SK-N-SH treated with all-trans-retinoic acid at 6 μM for 48 hours (cell line): Measurements from ENCODE around the gene ENO3.

ENCODE experiments used
- ATAC-seq: fragments of 200-7000 bp; cut with Tn5 transposase; 3 replicates; pipeline ENCODE4 v1.9.1; 2020; ENCODE audit warnings: mild to moderate bottlenecking, moderate library complexity
- ARNTL ChIP-seq: fragments of 450-650 bp; formaldehyde crosslinking; IDR thresholded peaks from 2 replicates; pipeline ENCODE4 v1.5.0; 2020; ENCODE audit warnings: low read depth, mild to moderate bottlenecking, moderate library complexity, borderline replicate concordance
- BACH2 ChIP-seq: fragments of 250-450 bp; sonication (Bioruptor Pico); IDR thresholded peaks from 2 replicates; pipeline ENCODE4 v1.9.0; 2021; ENCODE audit warnings: mild to moderate bottlenecking, borderline replicate concordance
- CREB5 ChIP-seq: fragments of 250-450 bp; sonication (Bioruptor Pico); IDR thresholded peaks from 2 replicates; pipeline ENCODE4 v1.5.1; 2020; ENCODE audit warnings: low read depth, mild to moderate bottlenecking, moderate library complexity
- CSDC2 ChIP-seq: fragments of 250-450 bp; sonication (Bioruptor Pico); IDR thresholded peaks from 2 replicates; pipeline ENCODE4 v1.5.0; 2020; ENCODE audit warnings: mild to moderate bottlenecking, moderate library complexity
- CSRNP3 ChIP-seq: fragments of 250-450 bp; sonication (Bioruptor Pico); IDR thresholded peaks from 2 replicates; pipeline ENCODE4 v1.5.1; 2021; ENCODE audit warnings: mild to moderate bottlenecking, moderate library complexity
- GLIS3 ChIP-seq: fragments of 250-450 bp; sonication (Bioruptor Pico); IDR thresholded peaks from 2 replicates; pipeline ENCODE4 v1.5.0; 2020; ENCODE audit warnings: mild to moderate bottlenecking, moderate library complexity
- ISL1 ChIP-seq: fragments of 250-450 bp; sonication (Bioruptor Pico); IDR thresholded peaks from 2 replicates; pipeline ENCODE4 v2.1.2; 2022; ENCODE audit warnings: mild to moderate bottlenecking, moderate library complexity
- OSR1 ChIP-seq: fragments of 250-450 bp; sonication (Bioruptor Pico); IDR thresholded peaks from 2 replicates; pipeline ENCODE4 v1.8.0; 2022; ENCODE audit warnings: moderate library complexity, mild to moderate bottlenecking, inconsistent platforms
- POU6F1 ChIP-seq: fragments of 250-450 bp; sonication (Bioruptor Pico); IDR thresholded peaks from 2 replicates; pipeline ENCODE4 v1.8.0; 2021; ENCODE audit warnings: low read depth, mild to moderate bottlenecking, moderate library complexity, borderline replicate concordance
- PPARA ChIP-seq: fragments of 250-450 bp; sonication (Bioruptor Pico); IDR thresholded peaks from 2 replicates; pipeline ENCODE4 v1.5.0; 2020; ENCODE audit warnings: mild to moderate bottlenecking, borderline replicate concordance
- RARB ChIP-seq: fragments of 250-450 bp; sonication (Bioruptor Pico); IDR thresholded peaks from 2 replicates; pipeline ENCODE4 v1.8.0; 2021; ENCODE audit warnings: mild to moderate bottlenecking, moderate library complexity
- SNAI2 ChIP-seq: fragments of 250-450 bp; sonication (Bioruptor Pico); IDR thresholded peaks from 2 replicates; pipeline ENCODE4 v1.5.0; 2020; ENCODE audit warnings: mild to moderate bottlenecking, moderate library complexity
- TOX ChIP-seq: fragments of 250-450 bp; sonication (Bioruptor Pico); IDR thresholded peaks from 2 replicates; pipeline ENCODE4 v1.8.0; 2021; ENCODE audit warnings: mild to moderate bottlenecking, moderate library complexity, borderline replicate concordance
- TSHZ2 ChIP-seq: fragments of 250-450 bp; sonication (Bioruptor Pico); IDR thresholded peaks from 2 replicates; pipeline ENCODE4 v1.5.0; 2020; ENCODE audit warnings: mild to moderate bottlenecking, moderate library complexity
- ZFP3 ChIP-seq: fragments of 250-450 bp; sonication (Bioruptor Pico); IDR thresholded peaks from 2 replicates; pipeline ENCODE4 v1.5.0; 2020; ENCODE audit warnings: mild to moderate bottlenecking, moderate library complexity
- ZFP30 ChIP-seq: fragments of 450-650 bp; formaldehyde crosslinking; IDR thresholded peaks from 2 replicates; pipeline ENCODE4 v1.5.0; 2022; ENCODE audit warnings: mild to moderate bottlenecking, moderate library complexity
- ZNF565 ChIP-seq: fragments of 450-650 bp; formaldehyde crosslinking; conservative IDR thresholded peaks from 2 replicates; pipeline ENCODE4 v1.5.0; 2020; ENCODE audit warnings: low read depth, mild to moderate bottlenecking, moderate library complexity
- ZNF8 ChIP-seq: fragments of 450-650 bp; formaldehyde crosslinking; IDR thresholded peaks from 2 replicates; pipeline ENCODE4 v1.5.0; 2020; ENCODE audit warnings: mild to moderate bottlenecking, moderate library complexity
- TF ChIP-seq, protein P1 (sequence below): fragments of 250-450 bp; sonication (Bioruptor Pico); IDR thresholded peaks from 2 replicates; pipeline ENCODE4 v1.8.0; 2020; ENCODE audit warnings: mild to moderate bottlenecking, moderate library complexity, borderline replicate concordance

The ENO3 gene

GRCh38 chr17:4944163-4944553 lies 6.8 kb upstream of the ENO3 start:
- no peak for ATAC-seq
- no peak for TF ChIP-seq ISL1
- no peak for TF ChIP-seq ZNF8 (CRISPR knock-in tag)
- no peak for TF ChIP-seq CREB5
- TF ChIP-seq, protein P1, sequence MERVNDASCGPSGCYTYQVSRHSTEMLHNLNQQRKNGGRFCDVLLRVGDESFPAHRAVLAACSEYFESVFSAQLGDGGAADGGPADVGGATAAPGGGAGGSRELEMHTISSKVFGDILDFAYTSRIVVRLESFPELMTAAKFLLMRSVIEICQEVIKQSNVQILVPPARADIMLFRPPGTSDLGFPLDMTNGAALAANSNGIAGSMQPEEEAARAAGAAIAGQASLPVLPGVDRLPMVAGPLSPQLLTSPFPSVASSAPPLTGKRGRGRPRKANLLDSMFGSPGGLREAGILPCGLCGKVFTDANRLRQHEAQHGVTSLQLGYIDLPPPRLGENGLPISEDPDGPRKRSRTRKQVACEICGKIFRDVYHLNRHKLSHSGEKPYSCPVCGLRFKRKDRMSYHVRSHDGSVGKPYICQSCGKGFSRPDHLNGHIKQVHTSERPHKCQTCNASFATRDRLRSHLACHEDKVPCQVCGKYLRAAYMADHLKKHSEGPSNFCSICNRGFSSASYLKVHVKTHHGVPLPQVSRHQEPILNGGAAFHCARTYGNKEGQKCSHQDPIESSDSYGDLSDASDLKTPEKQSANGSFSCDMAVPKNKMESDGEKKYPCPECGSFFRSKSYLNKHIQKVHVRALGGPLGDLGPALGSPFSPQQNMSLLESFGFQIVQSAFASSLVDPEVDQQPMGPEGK (CRISPR knock-in tag) = no peak
- no peak for TF ChIP-seq RARB (CRISPR knock-in tag)
- TF ChIP-seq CSDC2 (CRISPR knock-in tag) = no peak
- TF ChIP-seq SNAI2 = no peak
- TF ChIP-seq ARNTL (CRISPR knock-in tag) = no peak
- no peak for TF ChIP-seq ZFP30 (CRISPR knock-in tag)
- no peak for TF ChIP-seq ZNF565
- TF ChIP-seq ZFP3 (CRISPR knock-in tag) = no peak
- no peak for TF ChIP-seq TOX (CRISPR knock-in tag)
- TF ChIP-seq TSHZ2 = no peak

DNA sequence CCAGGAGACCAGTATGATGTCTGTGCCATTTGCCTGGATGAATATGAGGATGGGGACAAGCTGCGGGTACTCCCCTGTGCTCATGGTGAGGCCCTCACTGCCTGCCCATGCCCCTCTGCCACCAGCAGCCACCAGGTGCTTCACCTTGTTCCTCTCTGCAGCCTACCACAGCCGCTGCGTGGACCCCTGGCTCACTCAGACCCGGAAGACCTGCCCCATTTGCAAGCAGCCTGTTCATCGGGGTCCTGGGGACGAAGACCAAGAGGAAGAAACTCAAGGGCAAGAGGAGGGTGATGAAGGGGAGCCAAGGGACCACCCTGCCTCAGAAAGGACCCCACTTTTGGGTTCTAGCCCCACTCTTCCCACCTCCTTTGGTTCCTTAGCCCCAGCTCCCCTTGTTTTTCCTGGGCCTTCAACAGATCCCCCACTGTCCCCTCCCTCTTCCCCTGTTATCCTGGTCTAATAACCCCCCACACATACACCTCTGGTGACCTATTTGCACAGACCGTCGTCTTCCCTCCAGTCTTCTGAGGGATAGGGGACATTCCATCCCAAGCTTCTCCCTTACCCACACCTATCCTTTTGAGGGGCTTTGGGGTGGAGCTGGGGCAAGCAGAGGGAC lies 6.3 kb upstream of the ENO3 start:
- TF ChIP-seq CSRNP3 (CRISPR knock-in tag) = 0 out of 2 replicates have a peak, but pooled peaks have one; percentile 56
- no peak for TF ChIP-seq BACH2
- no peak for TF ChIP-seq PPARA

GRCh38 chr17:4945176-4945943 lies 5.6 kb upstream of the ENO3 start:
- peak; percentile 44 for ATAC-seq
- TF ChIP-seq TOX (CRISPR knock-in tag) (no peak), GLIS3 (0 out of 2 replicates have a peak, but pooled peaks have one; percentile 63)

More for the DNA sequence above, 6.3 kb upstream of the ENO3 start:
- ATAC-seq = no peak

GRCh38 chr17:4945944-4946280 lies 5.0 kb upstream of the ENO3 start:
- ATAC-seq = no peak
- no peak for TF ChIP-seq ARNTL (CRISPR knock-in tag)
- TF ChIP-seq POU6F1 (CRISPR knock-in tag) = no peak
- TF ChIP-seq BACH2 = no peak
- no peak for TF ChIP-seq ZFP30 (CRISPR knock-in tag)
- TF ChIP-seq TOX (CRISPR knock-in tag) = no peak
- TF ChIP-seq ZNF8 (CRISPR knock-in tag) = no peak
- TF ChIP-seq RARB (CRISPR knock-in tag) = no peak
- TF ChIP-seq CREB5 = no peak
- TF ChIP-seq, protein P1 (CRISPR knock-in tag) = no peak
- no peak for TF ChIP-seq OSR1 (CRISPR knock-in tag)
- TF ChIP-seq TSHZ2 = no peak
